ENCODE results near the gene CNTNAP2. TPM values are rescaled to one million over a fixed set of nuclear protein-coding genes. Genes with fewer than 3 reads are reported as not detected.

The CNTNAP2 gene
- total RNA-seq, 1 donor from 2014 or later, result 4.2 TPM

GRCh38 chr7:146865696-146866095 lies 749.1 kb downstream of the CNTNAP2 start:
- Mint-ChIP-seq H3K9me3 (peaks cover 14% of the 10 kb centered on the region), H3K27me3 (ENCODE audit: low read depth) (no peaks in the 10 kb centered on the region), H3K27ac (no peak overlapping the region), H3K4me3 (no peak overlapping the region), H3K4me1 (peaks cover 7% of the 10 kb centered on the region), H3K36me3 (no peaks in the 10 kb centered on the region)
- TF ChIP-seq, protein P1, sequence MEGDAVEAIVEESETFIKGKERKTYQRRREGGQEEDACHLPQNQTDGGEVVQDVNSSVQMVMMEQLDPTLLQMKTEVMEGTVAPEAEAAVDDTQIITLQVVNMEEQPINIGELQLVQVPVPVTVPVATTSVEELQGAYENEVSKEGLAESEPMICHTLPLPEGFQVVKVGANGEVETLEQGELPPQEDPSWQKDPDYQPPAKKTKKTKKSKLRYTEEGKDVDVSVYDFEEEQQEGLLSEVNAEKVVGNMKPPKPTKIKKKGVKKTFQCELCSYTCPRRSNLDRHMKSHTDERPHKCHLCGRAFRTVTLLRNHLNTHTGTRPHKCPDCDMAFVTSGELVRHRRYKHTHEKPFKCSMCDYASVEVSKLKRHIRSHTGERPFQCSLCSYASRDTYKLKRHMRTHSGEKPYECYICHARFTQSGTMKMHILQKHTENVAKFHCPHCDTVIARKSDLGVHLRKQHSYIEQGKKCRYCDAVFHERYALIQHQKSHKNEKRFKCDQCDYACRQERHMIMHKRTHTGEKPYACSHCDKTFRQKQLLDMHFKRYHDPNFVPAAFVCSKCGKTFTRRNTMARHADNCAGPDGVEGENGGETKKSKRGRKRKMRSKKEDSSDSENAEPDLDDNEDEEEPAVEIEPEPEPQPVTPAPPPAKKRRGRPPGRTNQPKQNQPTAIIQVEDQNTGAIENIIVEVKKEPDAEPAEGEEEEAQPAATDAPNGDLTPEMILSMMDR (IDR thresholded peaks at IDR 0.05; ENCODE audit: unreplicated experiment), result no peak
- DNase-seq (ENCODE audit: low spot score in 2 of 2, unreplicated experiment in 2 of 2), result no peak

GRCh38 chr7:146874722-146875121 lies 758.1 kb downstream of the CNTNAP2 start:
- H3K27me3 Mint-ChIP-seq (ENCODE audit: low read depth), result no peaks in the 10 kb centered on the region
- H3K36me3 Mint-ChIP-seq, result no peaks in the 10 kb centered on the region
- DNase-seq (ENCODE audit: low spot score in 2 of 2, unreplicated experiment in 2 of 2), result no peak
- H3K27ac Mint-ChIP-seq, result no peak overlapping the region
- TF ChIP-seq, protein P1 (IDR thresholded peaks at IDR 0.05; ENCODE audit: unreplicated experiment), result no peak
- H3K4me1 Mint-ChIP-seq, result no peaks in the 10 kb centered on the region
- no peaks in the 10 kb centered on the region for H3K9me3 Mint-ChIP-seq
- no peak overlapping the region for H3K4me3 Mint-ChIP-seq

- H3K9me3 Mint-ChIP-seq, result no peaks in the 10 kb centered on the region
- no peak for DNase-seq (ENCODE audit: low spot score in 2 of 2, unreplicated experiment in 2 of 2)
- H3K27ac Mint-ChIP-seq, result no peak overlapping the region
- H3K4me1 Mint-ChIP-seq, result no peaks in the 10 kb centered on the region
- TF ChIP-seq, protein P1 (IDR thresholded peaks at IDR 0.05; ENCODE audit: unreplicated experiment), result no peak
- no peak overlapping the region for H3K4me3 Mint-ChIP-seq
- no peaks in the 10 kb centered on the region for H3K27me3 Mint-ChIP-seq (ENCODE audit: low read depth)
- no peaks in the 10 kb centered on the region for H3K36me3 Mint-ChIP-seq
These were observed 758.7 kb downstream of the CNTNAP2 start for GRCh38 chr7:146875237-146875785.

DNA sequence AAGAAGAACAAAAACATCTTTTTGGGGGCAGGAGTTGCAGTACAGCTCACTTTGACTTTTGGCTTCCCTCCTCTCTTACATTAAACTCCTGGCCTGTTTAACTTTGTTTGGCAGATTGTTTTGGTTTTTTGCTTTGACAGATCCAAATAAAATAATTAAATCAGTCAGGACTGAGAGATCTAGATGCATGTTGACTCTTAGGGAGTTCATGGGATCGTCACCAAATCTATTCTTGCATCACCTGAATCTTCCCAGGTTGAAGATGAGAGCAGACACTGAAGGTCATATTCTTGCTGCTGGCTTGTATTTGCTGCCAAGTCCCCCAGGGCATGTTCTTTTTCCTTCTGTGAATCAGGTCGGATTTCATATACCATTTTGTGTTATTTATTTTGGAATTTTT lies 759.4 kb downstream of the CNTNAP2 start:
- no peak for DNase-seq (ENCODE audit: low spot score in 2 of 2, unreplicated experiment in 2 of 2)
- TF ChIP-seq, protein P1 (IDR thresholded peaks at IDR 0.05; ENCODE audit: unreplicated experiment), result no peak
- no peaks in the 10 kb centered on the region for H3K36me3 Mint-ChIP-seq
- no peaks in the 10 kb centered on the region for H3K4me1 Mint-ChIP-seq
- no peaks in the 10 kb centered on the region for H3K27me3 Mint-ChIP-seq (ENCODE audit: low read depth)
- H3K9me3 Mint-ChIP-seq, result no peaks in the 10 kb centered on the region
- no peak overlapping the region for H3K4me3 Mint-ChIP-seq
- H3K27ac Mint-ChIP-seq, result no peak overlapping the region

DNA sequence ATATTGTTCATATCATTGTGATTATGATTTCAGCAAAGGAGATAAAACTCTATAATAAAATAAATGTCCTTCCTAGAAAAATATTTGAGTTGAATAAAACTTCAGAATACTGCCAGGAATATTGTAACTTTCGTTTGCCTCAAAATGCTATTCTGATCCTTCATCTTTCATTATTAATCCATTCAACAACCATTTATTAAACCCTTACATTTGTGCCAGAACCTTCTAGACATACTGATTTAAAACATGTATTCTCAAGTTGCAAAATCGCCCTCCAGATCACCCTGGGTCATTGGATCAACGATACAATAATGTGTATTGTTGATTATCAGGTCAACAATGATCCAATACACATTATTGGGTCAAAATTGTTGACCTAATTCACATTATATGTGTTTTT lies 759.8 kb downstream of the CNTNAP2 start:
- H3K4me3 Mint-ChIP-seq, result no peak overlapping the region
- no peaks in the 10 kb centered on the region for H3K27me3 Mint-ChIP-seq (ENCODE audit: low read depth)
- H3K9me3 Mint-ChIP-seq, result no peaks in the 10 kb centered on the region
- no peaks in the 10 kb centered on the region for H3K4me1 Mint-ChIP-seq
- H3K36me3 Mint-ChIP-seq, result no peaks in the 10 kb centered on the region
- no peak for DNase-seq (ENCODE audit: low spot score in 2 of 2, unreplicated experiment in 2 of 2)
- TF ChIP-seq, protein P1 (IDR thresholded peaks at IDR 0.05; ENCODE audit: unreplicated experiment), result no peak
- no peak overlapping the region for H3K27ac Mint-ChIP-seq

- TF ChIP-seq, protein P1 (IDR thresholded peaks at IDR 0.05; ENCODE audit: unreplicated experiment), result no peak
- no peaks in the 10 kb centered on the region for H3K9me3 Mint-ChIP-seq
- no peak overlapping the region for H3K27ac Mint-ChIP-seq
- no peaks in the 10 kb centered on the region for H3K36me3 Mint-ChIP-seq
- no peaks in the 10 kb centered on the region for H3K4me1 Mint-ChIP-seq
- DNase-seq (ENCODE audit: low spot score in 2 of 2, unreplicated experiment in 2 of 2), result no peak
- H3K27me3 Mint-ChIP-seq (ENCODE audit: low read depth), result no peaks in the 10 kb centered on the region
- H3K4me3 Mint-ChIP-seq, result no peak overlapping the region
These were observed 762.3 kb downstream of the CNTNAP2 start for GRCh38 chr7:146878901-146879300.
